ENCODE data around the gene DMD. TPM values are rescaled to one million over a fixed set of nuclear protein-coding genes. Genes with fewer than 3 reads are reported as not detected.

DMD gene
- total RNA-seq, 3 donors from 2014 or later (not counting 1 experiment from before 2014, with no cell fraction given): not detected

GRCh38 chrX:32618154-32618553 is 593.2 kb downstream of the DMD start:
- ATAC-seq (no peak), DNase-seq (no peak)
- 82% methylated on average over 2 of the region's 5 CpGs for WGBS (ENCODE audit: insufficient coverage)
- Histone ChIP-seq H3K4me1 (ENCODE audit: control insufficient read depth, insufficient read depth, low read length) (no peaks in the 10 kb centered on the region), H3K9me3 (ENCODE audit: control insufficient read depth, insufficient read depth, low read length) (no peaks in the 10 kb centered on the region), H3K27me3 (ENCODE audit: control insufficient read depth, insufficient read depth, low read length) (no peaks in the 10 kb centered on the region), H3K36me3 (ENCODE audit: control insufficient read depth, insufficient read depth, low read length) (no peaks in the 10 kb centered on the region), H3K27ac (ENCODE audit: low read length) (no peak overlapping the region), H3K4me3 (ENCODE audit: low read length) (no peak overlapping the region)
- intact Hi-C loops (cut with micrococcal nuclease): no loop called here
- Mint-ChIP-seq H3K27ac (no peak overlapping the region), H3K36me3 (no peaks in the 10 kb centered on the region), H3K27me3 (ENCODE audit: low read depth in 2 of 2) (no peaks in the 10 kb centered on the region), H3K4me1 (no peaks in the 10 kb centered on the region), H3K4me3 (no peak overlapping the region), H3K9me3 (peaks cover 0 to 11% of the 10 kb centered on the region in 2 donors)
- TF ChIP-seq CTCF (IDR thresholded peaks at IDR 0.05): no peak

GRCh38 chrX:32614707-32615106 is 596.6 kb downstream of the DMD start:
- Mint-ChIP-seq H3K4me1 (no peaks in the 10 kb centered on the region), H3K36me3 (no peaks in the 10 kb centered on the region), H3K9me3 (peaks cover 0 to 7% of the 10 kb centered on the region in 2 donors), H3K27me3 (ENCODE audit: low read depth in 2 of 2) (no peaks in the 10 kb centered on the region), H3K27ac (no peak overlapping the region), H3K4me3 (no peak overlapping the region)
- DNase-seq (no peak), ATAC-seq (no peak)
- H3K4me1 ChIP-seq (ENCODE audit: control insufficient read depth, insufficient read depth, low read length): no peaks in the 10 kb centered on the region
- TF ChIP-seq CTCF (IDR thresholded peaks at IDR 0.05): no peak
- intact Hi-C loops (cut with micrococcal nuclease): no loop called here
- WGBS (ENCODE audit: insufficient coverage): no CpG with 5 or more reads among the region's 2 CpGs
- H3K27ac ChIP-seq (ENCODE audit: low read length): no peak overlapping the region
- no peak overlapping the region for H3K4me3 ChIP-seq (ENCODE audit: low read length)
- no peaks in the 10 kb centered on the region for H3K27me3 ChIP-seq (ENCODE audit: control insufficient read depth, insufficient read depth, low read length)
- no peaks in the 10 kb centered on the region for H3K36me3 ChIP-seq (ENCODE audit: control insufficient read depth, insufficient read depth, low read length)
- H3K9me3 ChIP-seq (ENCODE audit: control insufficient read depth, insufficient read depth, low read length): no peaks in the 10 kb centered on the region

GRCh38 chrX:32599156-32599555 is 612.2 kb downstream of the DMD start:
- 88% methylated on average over 1 of the region's 4 CpGs for WGBS (ENCODE audit: insufficient coverage)
- no peaks in the 10 kb centered on the region for H3K27me3 ChIP-seq (ENCODE audit: control insufficient read depth, insufficient read depth, low read length)
- H3K4me1 Mint-ChIP-seq: no peaks in the 10 kb centered on the region
- H3K36me3 ChIP-seq (ENCODE audit: control insufficient read depth, insufficient read depth, low read length): no peaks in the 10 kb centered on the region
- no peak for TF ChIP-seq CTCF (IDR thresholded peaks at IDR 0.05)
- peaks cover 7 to 10% of the 10 kb centered on the region in 2 donors for H3K9me3 Mint-ChIP-seq
- H3K4me1 ChIP-seq (ENCODE audit: control insufficient read depth, insufficient read depth, low read length): no peaks in the 10 kb centered on the region
- H3K27me3 Mint-ChIP-seq (ENCODE audit: low read depth in 2 of 2): no peaks in the 10 kb centered on the region
- H3K36me3 Mint-ChIP-seq: no peaks in the 10 kb centered on the region
- H3K4me3 ChIP-seq (ENCODE audit: low read length): no peak overlapping the region
- no peak for DNase-seq
- intact Hi-C loops (cut with micrococcal nuclease): no loop called here
- no peaks in the 10 kb centered on the region for H3K9me3 ChIP-seq (ENCODE audit: control insufficient read depth, insufficient read depth, low read length)
- no peak overlapping the region for H3K4me3 Mint-ChIP-seq
- H3K27ac ChIP-seq (ENCODE audit: low read length): no peak overlapping the region
- no peak for ATAC-seq
- no peak overlapping the region for H3K27ac Mint-ChIP-seq

GRCh38 chrX:32598707-32599106 is 612.6 kb downstream of the DMD start:
- Histone ChIP-seq H3K27me3 (ENCODE audit: control insufficient read depth, insufficient read depth, low read length) (no peaks in the 10 kb centered on the region), H3K36me3 (ENCODE audit: control insufficient read depth, insufficient read depth, low read length) (no peaks in the 10 kb centered on the region), H3K4me1 (ENCODE audit: control insufficient read depth, insufficient read depth, low read length) (no peaks in the 10 kb centered on the region), H3K9me3 (ENCODE audit: control insufficient read depth, insufficient read depth, low read length) (no peaks in the 10 kb centered on the region), H3K27ac (ENCODE audit: low read length) (no peak overlapping the region), H3K4me3 (ENCODE audit: low read length) (no peak overlapping the region)
- intact Hi-C loops (cut with micrococcal nuclease): no loop called here
- ATAC-seq (no peak), DNase-seq (no peak)
- H3K9me3 Mint-ChIP-seq: peaks cover 7 to 10% of the 10 kb centered on the region in 2 donors
- no peak overlapping the region for H3K4me3 Mint-ChIP-seq
- TF ChIP-seq CTCF (IDR thresholded peaks at IDR 0.05): no peak
- no peaks in the 10 kb centered on the region for H3K36me3 Mint-ChIP-seq
- H3K27ac Mint-ChIP-seq: no peak overlapping the region
- no peaks in the 10 kb centered on the region for H3K27me3 Mint-ChIP-seq (ENCODE audit: low read depth in 2 of 2)
- no peaks in the 10 kb centered on the region for H3K4me1 Mint-ChIP-seq
- 100% methylated on average over 1 of the region's 4 CpGs for WGBS (ENCODE audit: insufficient coverage)

Data from natural killer cell (primary cell).